HepG2 (cell line): ENCODE measurements around the gene LTBR. TPM values are rescaled to one million over a fixed set of nuclear protein-coding genes. Genes with fewer than 3 reads are reported as not detected.

Experiments used
- ATAC-seq: fragments of 200-7000 bp; cut with Tn5 transposase; 3 replicates; pipeline ENCODE4 v1.9.1; 2020; ENCODE audit warnings: mild to moderate bottlenecking, moderate library complexity
- BruUV-seq: library from RNA; stranded (reverse); fragments of 400-500 nt; replicated peaks from 2 replicates; lab custom pipeline; 2021; lab: Mats Ljungman, UMichigan
- CTCF ChIA-PET: fragments of 300-600 bp; formaldehyde crosslinking; extraction: SDS; loops from one replicate; lab custom pipeline; 2021; ENCODE audit warnings: low total read pairs, inconsistent platforms, low intra/inter-chr PET ratio; lab: Yijun Ruan, JAX
- POLR2A ChIA-PET: fragments of 350-600 bp; sonication (Branson Sonifier 250); formaldehyde crosslinking; loops from one replicate; lab custom pipeline; 2020; ENCODE audit warnings: antibody characterized with exemption, inconsistent platforms; lab: Yijun Ruan, JAX
- DNase-seq: peaks from one replicate; pipeline ENCODE4 v3.0.0-alpha.2; 2015; ENCODE audit warnings: low spot score
- FAIRE-seq: peaks from 3 replicates; lab custom pipeline; 2011; peaks lifted over from hg19 to GRCh38; lab: Jason Lieb, UNC
- H2AFZ ChIP-seq: one replicate; pipeline ENCODE4 v1.6.1; 2011; ENCODE audit warnings: low read length, inconsistent platforms
- H3K27ac ChIP-seq: fragments of 300-600 bp; 3 replicates; pipeline ENCODE4 v1.8.0; 2011; ENCODE audit warnings: mixed run types, mild to moderate bottlenecking, mixed read lengths, low read length, inconsistent platforms; ENCODE audit not compliant: insufficient read depth; ENCODE audit errors: extremely low read length
- H3K27me3 ChIP-seq, 2 experiments: fragments of 200-600 bp in 1 of 2; 2 replicates in 1 of 2; 3 replicates in 1 of 2; pipeline versions ENCODE4 v1.6.0 to v1.8.0; 2011; ENCODE audit warnings: low read length in 2 of 2, mild to moderate bottlenecking in 2 of 2, moderate library complexity in 2 of 2, inconsistent platforms in 1 of 2; ENCODE audit not compliant: insufficient read depth in 2 of 2, control insufficient read depth in 1 of 2
- H3K36me3 ChIP-seq, 2 experiments: fragments of 200-600 bp in 1 of 2; replicated peaks in 1 of 2; 2 replicates in 1 of 2; 3 replicates in 1 of 2; pipeline versions ENCODE4 v1.5.1 to v1.8.0; 2011; ENCODE audit warnings: low read length in 2 of 2, inconsistent platforms in 1 of 2; ENCODE audit not compliant: insufficient read depth in 2 of 2, control insufficient read depth in 1 of 2
- H3K4me1 ChIP-seq: 2 replicates; pipeline ENCODE4 v1.5.1; 2012; ENCODE audit warnings: low read length, inconsistent platforms; ENCODE audit not compliant: insufficient read depth
- H3K4me2 ChIP-seq: 2 replicates; pipeline ENCODE4 v1.6.0; 2011; ENCODE audit warnings: low read depth, low read length, inconsistent platforms
- H3K4me3 ChIP-seq, 3 experiments: fragments of 200-600 bp in 1 of 3; sonication (generic), shearing (Covaris generic) in 1 of 3; replicated peaks in 1 of 3; 2 replicates each; pipeline ENCODE4 v1.5.1; 2011 to 2016; ENCODE audit warnings: low read length in 3 of 3, inconsistent platforms in 2 of 3, low read depth in 2 of 3, mild to moderate bottlenecking in 2 of 3, control low read depth in 1 of 3, mixed read lengths in 1 of 3; ENCODE audit not compliant: insufficient read depth in 1 of 3
- H3K79me2 ChIP-seq: one replicate; pipeline ENCODE4 v1.6.1; 2011; ENCODE audit warnings: low read length, inconsistent platforms; ENCODE audit not compliant: insufficient read depth
- H3K9ac ChIP-seq: 2 replicates; pipeline ENCODE4 v1.6.0; 2011; ENCODE audit warnings: mild to moderate bottlenecking, low read depth, low read length, inconsistent platforms; ENCODE audit not compliant: insufficient read depth
- H3K9me3 ChIP-seq: 2 replicates; pipeline ENCODE4 v1.5.1; 2012; ENCODE audit warnings: mild to moderate bottlenecking, low read length
- H4K20me1 ChIP-seq: 2 replicates; pipeline ENCODE4 v1.6.0; 2011; ENCODE audit warnings: inconsistent platforms, mild to moderate bottlenecking, low read length, moderate library complexity; ENCODE audit not compliant: insufficient read depth
- FOSL1 ChIP-seq: sonication (generic); formaldehyde crosslinking; IDR thresholded peaks from 2 replicates; pipeline ENCODE4 v1.9.0; 2021; ENCODE audit warnings: missing genetic modification reagents, borderline replicate concordance
- FOXM1 ChIP-seq: sonication (generic); formaldehyde crosslinking; IDR thresholded peaks from 2 replicates; pipeline ENCODE4 v1.5.0; 2020; ENCODE audit warnings: missing genetic modification reagents
- PRDM4 ChIP-seq: sonication (generic); formaldehyde crosslinking; IDR thresholded peaks from 2 replicates; pipeline ENCODE4 v1.9.0; 2021; ENCODE audit warnings: missing genetic modification reagents, borderline replicate concordance
- TFE3 ChIP-seq: IDR thresholded peaks from 2 replicates; pipeline ENCODE4 v1.6.1; 2016
- YY1 ChIP-seq: IDR thresholded peaks from 2 replicates; pipeline ENCODE4 v1.6.1; 2011; ENCODE audit warnings: low read length, low read depth, moderate library complexity, mild to moderate bottlenecking; ENCODE audit not compliant: insufficient read depth, insufficient replicate concordance
- ZEB1 ChIP-seq: IDR thresholded peaks from 2 replicates; pipeline ENCODE4 v1.6.1; 2012; ENCODE audit warnings: mild to moderate bottlenecking, low read depth, inconsistent platforms; ENCODE audit not compliant: insufficient replicate concordance
- ZMAT5 ChIP-seq: sonication (generic); formaldehyde crosslinking; IDR thresholded peaks from 2 replicates; pipeline ENCODE4 v1.5.0; 2020; ENCODE audit warnings: mild to moderate bottlenecking, low read depth, missing genetic modification reagents, borderline replicate concordance
- ZNF143 ChIP-seq: sonication (generic); formaldehyde crosslinking; IDR thresholded peaks from 2 replicates; pipeline ENCODE4 v1.4.0; 2020; ENCODE audit warnings: missing genetic modification reagents
- ZNF207 ChIP-seq: fragments of 450-650 bp; IDR thresholded peaks from 2 replicates; pipeline ENCODE4 v1.6.1; 2016; ENCODE audit warnings: antibody characterized with exemption, borderline replicate concordance
- ZNF276 ChIP-seq: sonication (generic); formaldehyde crosslinking; IDR thresholded peaks from 2 replicates; pipeline ENCODE4 v1.4.0; 2020; ENCODE audit warnings: mild to moderate bottlenecking, low read depth, missing genetic modification reagents
- ZNF282 ChIP-seq: fragments of 450-650 bp; IDR thresholded peaks from 2 replicates; pipeline ENCODE4 v1.6.1; 2018; ENCODE audit not compliant: partially characterized antibody
- ZNF615 ChIP-seq: sonication (generic); formaldehyde crosslinking; IDR thresholded peaks from 2 replicates; pipeline ENCODE4 v1.5.0; 2020; ENCODE audit warnings: mild to moderate bottlenecking, missing genetic modification reagents, borderline replicate concordance
- ZNF747 ChIP-seq: sonication (generic); formaldehyde crosslinking; IDR thresholded peaks from 2 replicates; pipeline ENCODE4 v1.8.1; 2023; ENCODE audit warnings: missing genetic modification reagents, mild to moderate bottlenecking, borderline replicate concordance
- ZNF773 ChIP-seq: sonication (generic); formaldehyde crosslinking; IDR thresholded peaks from 2 replicates; pipeline ENCODE4 v1.4.0; 2020; ENCODE audit warnings: missing genetic modification reagents, borderline replicate concordance
- ZNF776 ChIP-seq: sonication (generic); formaldehyde crosslinking; IDR thresholded peaks from 2 replicates; pipeline ENCODE4 v1.4.0; 2020; ENCODE audit warnings: mild to moderate bottlenecking, missing genetic modification reagents
- WGBS: methylation state at CpG from one replicate; pipeline ENCODE4 v1.1.6; 2017; ENCODE audit warnings: low lambda C conversion rate; 5-methylcytosine and 5-hydroxymethylcytosine counted together
- in situ Hi-C: cut with HindIII; loops from 2 replicates; pipeline ENCODE4 v1.10.0; 2017; ENCODE audit warnings: low pct_unique_long_range_greater_than_20kb; ENCODE audit not compliant: extremely low pct_ligation_motif_present
- intact Hi-C: fragments of 100-400 bp; cut with micrococcal nuclease; formaldehyde crosslinking; loops from one replicate; pipeline ENCODE4 v1.10.0; 2022; ENCODE audit not compliant: unreplicated experiment
- polyA plus RNA-seq, 8 experiments: library from polyadenylated mRNA; depleted of rRNA in 3 of 8; stranded (reverse) in 7 of 8; unstranded in 1 of 8; fragments of >200 nt; fragmentation: Illumina TruSeq in 4 of 8; extraction: Trizol in 4 of 8; gene quantifications; 2 replicates each; pipeline versions ENCODE4 v1.2.1 to v1.2.3, GENCODE V29; 2011 to 2016; ENCODE audit warnings: low read depth in 4 of 8, missing spikeins in 1 of 8, mixed read lengths in 1 of 8; ENCODE audit not compliant: insufficient read depth in 1 of 8
- total RNA-seq, 5 experiments: library from RNA; depleted of rRNA; stranded (reverse); fragments of >200 nt; fragmentation: Illumina TruSeq; extraction: Trizol; gene quantifications; 2 replicates each; pipeline ENCODE4 v1.2.3, GENCODE V29; 2016; ENCODE audit warnings: low read depth in 1 of 5

Gene LTBR
- total and polyA plus RNA-seq, 2 of the 13 experiments (the other 11 are each of a cell fraction or from before 2014, with no cell fraction given) = 31.4 to 34.8 TPM

GRCh38 chr12:6355491-6356373, 28.2 kb upstream of the LTBR start:
- BruUV-seq = no TSS peak
- Histone ChIP-seq H3K9ac (no peak overlapping the region), H2AFZ (no peak overlapping the region), H3K79me2 (no peaks in the 10 kb centered on the region), H3K36me3 (no peaks in the 10 kb centered on the region), H3K4me3 (no peak overlapping the region), H4K20me1 (no peaks in the 10 kb centered on the region), H3K27ac (no peak overlapping the region), H3K9me3 (no peaks in the 10 kb centered on the region), H3K27me3 (no peaks in the 10 kb centered on the region), H3K4me1 (peaks cover 54% of the 10 kb centered on the region), H3K4me2 (no peak overlapping the region)
- in situ Hi-C loops (no loop called here), intact Hi-C loops (no loop called here)
- 73% methylated on average over 5 of the region's 8 CpGs for WGBS
- ChIA-PET POLR2A (interaction anchor here (1.0 to 2.2 kb wide), 9 partner anchors 8 to 44 kb away, joined by 3 to 17 read pairs (median 5); partner anchors contain the start of genes LTBR and TNFRSF1A), CTCF (no interaction called here)
- ATAC-seq (peak; percentile 52), FAIRE-seq (peak; percentile 12), DNase-seq (no peak)
- TF ChIP-seq ZNF615 (CRISPR knock-in tag) = no peak
- no peak for TF ChIP-seq FOSL1
- TF ChIP-seq ZNF143 (CRISPR knock-in tag) = no peak
- no peak for TF ChIP-seq ZNF776 (CRISPR knock-in tag)
- TF ChIP-seq ZNF747 (CRISPR knock-in tag) = no peak
- peak; percentile 37 for TF ChIP-seq ZEB1
- TF ChIP-seq ZMAT5 (CRISPR knock-in tag) = no peak
- no peak for TF ChIP-seq ZNF773
- no peak for TF ChIP-seq YY1
- TF ChIP-seq FOXM1 (CRISPR knock-in tag) = no peak
- TF ChIP-seq PRDM4 (CRISPR knock-in tag) = no peak
- no peak for TF ChIP-seq ZNF276 (CRISPR knock-in tag)
- TF ChIP-seq ZNF207 = no peak
- no peak for TF ChIP-seq ZNF282
- no peak for TF ChIP-seq TFE3 (CRISPR knock-in tag)
